Dendritic cell treated with granulocyte-macrophage colony-stimulating factor and Interleukin-4, amounts not matched to agents 40 ng/mL and 50 ng/mL, for 4 days (primary cell): ENCODE measurements around the gene DUSP3.

Experiments
- H3K27ac Mint-ChIP-seq: one replicate; pipeline ENCODE4 v1.8.0; 2022; ENCODE audit warnings: mild to moderate bottlenecking, mixed read lengths
- H3K27me3 Mint-ChIP-seq: one replicate; pipeline ENCODE4 v1.8.0; 2022; ENCODE audit warnings: mild to moderate bottlenecking, mixed read lengths
- H3K36me3 Mint-ChIP-seq: one replicate; pipeline ENCODE4 v1.8.0; 2022; ENCODE audit warnings: low read depth, mixed read lengths
- H3K4me1 Mint-ChIP-seq: one replicate; pipeline ENCODE4 v1.8.0; 2022; ENCODE audit warnings: low read depth, mixed read lengths
- H3K4me3 Mint-ChIP-seq: one replicate; pipeline ENCODE4 v1.8.0; 2022; ENCODE audit warnings: mild to moderate bottlenecking, moderate library complexity, mixed read lengths
- H3K9me3 Mint-ChIP-seq: one replicate; pipeline ENCODE4 v1.8.0; 2022; ENCODE audit warnings: mixed read lengths
- intact Hi-C: fragments of 100-400 bp; cut with micrococcal nuclease; formaldehyde crosslinking; loops from one replicate; pipeline ENCODE4 v1.15.0; 2022

The DUSP3 gene

GRCh38 chr17:43722870-43723665 lies 55.7 kb downstream of the DUSP3 start:
- Mint-ChIP-seq H3K9me3 (peaks cover 6% of the 10 kb centered on the region), H3K4me1 (peaks cover 34% of the 10 kb centered on the region), H3K27ac (no peak overlapping the region), H3K4me3 (no peak overlapping the region), H3K36me3 (no peaks in the 10 kb centered on the region), H3K27me3 (no peaks in the 10 kb centered on the region)
- intact Hi-C loops, result no loop called here

GRCh38 chr17:43722269-43722619 lies 56.5 kb downstream of the DUSP3 start:
- Mint-ChIP-seq H3K4me3 (no peak overlapping the region), H3K27me3 (no peaks in the 10 kb centered on the region), H3K27ac (no peak overlapping the region), H3K36me3 (no peaks in the 10 kb centered on the region), H3K9me3 (peaks cover 6% of the 10 kb centered on the region), H3K4me1 (peaks cover 36% of the 10 kb centered on the region)
- intact Hi-C loops, result no loop called here

- Mint-ChIP-seq H3K4me3 (peak overlapping the region; percentile 84), H3K4me1 (peaks cover 36% of the 10 kb centered on the region), H3K27ac (peak overlapping the region; percentile 94), H3K36me3 (no peaks in the 10 kb centered on the region), H3K9me3 (peaks cover 6% of the 10 kb centered on the region), H3K27me3 (peaks cover 2% of the 10 kb centered on the region)
- intact Hi-C loops, result no loop called here
Measured at GRCh38 chr17:43721537-43722268, 57.1 kb downstream of the DUSP3 start.

GRCh38 chr17:43720311-43721060 lies 58.3 kb downstream of the DUSP3 start:
- Mint-ChIP-seq H3K4me1 (peaks cover 36% of the 10 kb centered on the region), H3K9me3 (peaks cover 3% of the 10 kb centered on the region), H3K27ac (peak overlapping the region; percentile 94), H3K36me3 (no peaks in the 10 kb centered on the region), H3K4me3 (peak overlapping the region; percentile 84), H3K27me3 (peaks cover 7% of the 10 kb centered on the region)
- intact Hi-C loops, result no loop called here

- Mint-ChIP-seq H3K27ac (peak overlapping the region; percentile 94), H3K9me3 (no peaks in the 10 kb centered on the region), H3K4me3 (peak overlapping the region; percentile 84), H3K36me3 (no peaks in the 10 kb centered on the region), H3K4me1 (peaks cover 39% of the 10 kb centered on the region), H3K27me3 (peaks cover 15% of the 10 kb centered on the region)
- intact Hi-C loops, result no loop called here
Measured at GRCh38 chr17:43719578-43719977, 59.2 kb downstream of the DUSP3 start.

GRCh38 chr17:43718544-43718943 lies 60.2 kb downstream of the DUSP3 start:
- peak overlapping the region; percentile 94 for H3K27ac Mint-ChIP-seq
- peaks cover 47% of the 10 kb centered on the region for H3K4me1 Mint-ChIP-seq
- intact Hi-C loops, result no loop called here
- H3K9me3 Mint-ChIP-seq, result no peaks in the 10 kb centered on the region
- H3K4me3 Mint-ChIP-seq, result no peak overlapping the region
- peaks cover 23% of the 10 kb centered on the region for H3K27me3 Mint-ChIP-seq
- no peaks in the 10 kb centered on the region for H3K36me3 Mint-ChIP-seq

GRCh38 chr17:43717913-43718312 lies 60.9 kb downstream of the DUSP3 start:
- H3K36me3 Mint-ChIP-seq, result no peaks in the 10 kb centered on the region
- intact Hi-C loops, result no loop called here
- peak overlapping the region; percentile 94 for H3K27ac Mint-ChIP-seq
- peaks cover 53% of the 10 kb centered on the region for H3K4me1 Mint-ChIP-seq
- H3K27me3 Mint-ChIP-seq, result peaks cover 30% of the 10 kb centered on the region
- no peaks in the 10 kb centered on the region for H3K9me3 Mint-ChIP-seq
- H3K4me3 Mint-ChIP-seq, result no peak overlapping the region
